GM21390 (cell line): Measurements from ENCODE around the gene UBXN2A.
"Not testable (repeated sequence)": the region's sequence is repeated elsewhere in the genome, so short reads cannot be mapped to it uniquely, and the experiment has no call there.

Source experiments
- ATAC-seq: cut with Tn5 transposase; IDR thresholded peaks from one replicate; pipeline ENCODE4 v1.9.1; 2021; ENCODE audit not compliant: unreplicated experiment

Gene UBXN2A

GRCh38 chr2:24043133-24043532, 102.9 kb downstream of the UBXN2A start:
- ATAC-seq = not testable (repeated sequence)

DNA sequence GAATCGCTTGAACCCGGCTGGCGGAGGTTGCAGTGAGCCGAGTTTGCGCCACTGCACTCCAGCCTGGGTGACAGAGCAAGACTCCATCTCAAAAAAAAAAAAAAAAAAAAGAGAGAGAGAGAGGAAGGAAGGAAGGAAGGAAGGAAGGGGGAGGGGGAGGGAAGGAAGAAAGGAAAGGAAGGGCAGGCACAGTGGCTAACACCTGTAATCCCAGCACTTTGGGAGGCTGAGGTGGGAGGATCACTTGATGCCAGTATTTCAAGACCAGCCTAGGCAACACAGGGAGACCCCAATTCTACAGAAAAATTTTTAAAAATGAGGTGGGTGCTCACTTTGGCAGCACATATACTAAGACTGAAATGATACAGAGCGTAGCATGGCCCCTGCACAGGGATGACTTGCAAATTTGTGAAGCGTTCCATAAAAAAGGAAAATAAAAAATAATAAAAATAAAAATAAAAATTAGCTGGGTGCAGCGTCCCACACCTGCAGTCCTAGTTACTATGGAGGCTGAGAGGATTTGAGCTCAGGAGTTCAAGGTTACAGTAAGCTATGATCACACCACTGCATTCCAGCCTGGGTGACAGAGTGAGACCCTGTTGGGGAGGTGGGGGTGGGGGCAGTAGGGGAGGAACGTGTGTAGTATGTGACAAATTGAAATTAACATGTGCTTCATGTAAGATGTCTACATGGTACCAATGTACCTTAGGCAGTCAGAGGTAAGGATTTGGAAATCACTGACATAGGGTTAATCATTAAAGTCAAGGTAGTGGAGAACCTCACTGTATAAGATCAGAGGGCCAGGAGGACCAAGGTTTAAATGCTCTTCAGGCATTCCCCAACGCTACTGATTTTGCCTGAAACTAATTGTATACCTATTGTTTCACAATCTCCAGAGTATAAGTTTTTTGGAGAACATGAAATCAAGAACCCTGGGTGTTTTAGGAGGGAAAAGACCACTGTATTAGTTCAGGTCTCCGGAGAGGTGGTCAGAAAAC, 105.5 kb downstream of the UBXN2A start:
- ATAC-seq = no peak

DNA sequence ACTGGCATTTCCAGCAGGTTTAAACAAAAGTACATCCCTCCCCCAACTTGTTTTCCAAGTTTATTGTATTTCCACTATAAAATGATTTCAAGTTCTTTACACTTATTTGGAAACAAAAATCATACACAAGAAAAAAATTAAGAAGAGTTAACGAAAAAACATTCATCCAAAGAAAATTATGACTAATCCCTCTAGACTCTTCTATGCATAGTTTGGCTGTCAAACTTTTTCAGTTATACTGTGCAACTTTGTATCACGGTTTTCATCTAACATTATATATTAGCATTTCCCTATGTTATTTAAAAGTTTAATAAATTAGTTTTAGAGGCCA, 106.3 kb downstream of the UBXN2A start:
- no peak for ATAC-seq

- ATAC-seq = peak; percentile 99
Observed at GRCh38 chr2:24046930-24047702, 106.9 kb downstream of the UBXN2A start, which contains the start of gene WDCP. Gene WDCP (minus strand): TSS chr2:24047391. CDS start chr2:24039494, 7,897 bp downstream.

GRCh38 chr2:24047703-24048033, 107.4 kb downstream of the UBXN2A start:
- ATAC-seq = no peak

- no peak for ATAC-seq
Observed at GRCh38 chr2:24048769-24049484, 108.7 kb downstream of the UBXN2A start.

DNA sequence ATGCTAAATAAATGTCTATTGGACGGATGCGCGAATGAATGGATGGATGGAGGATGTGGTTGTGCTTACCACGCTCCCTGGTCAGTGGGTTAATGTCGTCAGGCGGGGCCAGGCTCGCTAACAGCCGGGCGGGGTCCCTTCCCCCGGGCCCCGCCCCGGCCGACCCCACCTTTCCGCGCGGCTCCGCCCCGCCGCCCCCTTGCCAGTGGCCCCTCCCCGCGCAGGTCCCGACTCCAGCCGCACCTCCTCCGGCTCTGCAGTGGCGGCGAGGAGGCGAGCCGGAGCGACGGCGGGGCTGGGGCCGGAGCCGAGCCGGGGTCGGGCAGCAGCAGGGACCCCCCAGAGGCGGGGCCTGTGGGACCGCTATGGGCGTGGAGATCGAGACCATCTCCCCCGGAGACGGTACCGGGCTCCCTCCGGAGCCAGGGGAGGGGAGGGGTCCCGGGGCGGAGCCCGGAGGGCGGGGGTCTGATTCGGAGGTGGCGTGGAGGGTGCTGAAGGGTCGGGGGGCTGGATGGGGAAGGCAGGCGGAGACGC, 109.3 kb downstream of the UBXN2A start, which contains the start of gene FKBP1B:
Gene FKBP1B (plus strand): TSS at position 257 of the 537 bp plus-strand sequence. CDS start 109 bp downstream, at position 366.
- no peak for ATAC-seq

- no peak for ATAC-seq
Observed at GRCh38 chr2:24050041-24050979, 110.0 kb downstream of the UBXN2A start.

DNA sequence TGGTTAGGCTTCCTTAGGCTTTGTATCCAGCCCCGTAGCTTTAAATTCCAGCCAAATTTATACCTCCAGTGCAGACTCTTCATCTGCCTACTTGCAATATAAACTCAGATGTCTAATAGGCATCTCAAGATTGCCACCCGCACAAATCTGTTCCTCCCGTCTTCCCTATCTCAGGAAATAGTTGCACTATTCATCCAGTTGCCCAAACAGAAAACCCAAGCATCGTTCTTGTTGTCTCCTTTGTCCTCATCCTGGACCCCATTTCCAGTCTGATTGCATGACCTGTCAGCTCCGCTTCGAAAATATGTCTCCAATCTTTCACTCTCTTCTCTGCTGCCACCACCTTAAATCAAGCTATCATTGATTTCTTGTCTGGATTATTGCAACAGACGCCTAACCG, 111.6 kb downstream of the UBXN2A start:
- ATAC-seq = no peak

- ATAC-seq = no peak
Observed at GRCh38 chr2:24052951-24053350, 112.7 kb downstream of the UBXN2A start.
